IPS-15b (cell line): ENCODE results near the gene GKN2.

Source experiments
- H3K27me3 ChIP-seq: one replicate; pipeline ENCODE4 v1.6.1; 2013; ENCODE audit warnings: low read length; ENCODE audit not compliant: control insufficient read depth, insufficient read depth
- H3K36me3 ChIP-seq: one replicate; pipeline ENCODE4 v1.6.1; 2013; ENCODE audit warnings: low read length; ENCODE audit not compliant: control insufficient read depth, insufficient read depth
- H3K4me1 ChIP-seq: one replicate; pipeline ENCODE4 v1.6.1; 2013; ENCODE audit warnings: mild to moderate bottlenecking, low read length; ENCODE audit not compliant: control insufficient read depth, insufficient read depth
- H3K4me3 ChIP-seq: one replicate; pipeline ENCODE4 v1.5.1; 2013; ENCODE audit warnings: low read depth, low read length
- H3K9ac ChIP-seq: one replicate; pipeline ENCODE4 v1.6.1; 2013; ENCODE audit warnings: low read depth, mild to moderate bottlenecking, low read length
- H3K9me3 ChIP-seq: one replicate; pipeline ENCODE4 v1.6.1; 2013; ENCODE audit warnings: mild to moderate bottlenecking, low read length; ENCODE audit not compliant: control insufficient read depth, insufficient read depth

GKN2 gene

DNA sequence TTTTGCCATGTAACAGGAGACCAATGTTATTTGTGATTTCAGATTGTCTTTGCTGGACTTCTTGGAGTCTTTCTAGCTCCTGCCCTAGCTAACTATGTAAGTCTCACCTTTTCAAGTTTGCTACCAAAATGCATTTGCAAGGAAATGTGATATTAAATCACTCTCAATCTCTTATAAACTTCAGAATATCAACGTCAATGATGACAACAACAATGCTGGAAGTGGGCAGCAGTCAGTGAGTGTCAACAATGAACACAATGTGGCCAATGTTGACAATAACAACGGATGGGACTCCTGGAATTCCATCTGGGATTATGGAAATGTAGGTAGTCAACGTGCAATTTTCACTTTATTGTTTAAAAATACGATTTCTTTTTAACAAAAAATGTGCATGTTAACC is 24.8 kb upstream of the GKN2 start:
- no peaks in the 10 kb centered on the region for H3K9me3 ChIP-seq
- no peaks in the 10 kb centered on the region for H3K4me1 ChIP-seq
- H3K36me3 ChIP-seq: no peaks in the 10 kb centered on the region
- no peak overlapping the region for H3K4me3 ChIP-seq
- H3K27me3 ChIP-seq: no peaks in the 10 kb centered on the region
- no peak overlapping the region for H3K9ac ChIP-seq

DNA sequence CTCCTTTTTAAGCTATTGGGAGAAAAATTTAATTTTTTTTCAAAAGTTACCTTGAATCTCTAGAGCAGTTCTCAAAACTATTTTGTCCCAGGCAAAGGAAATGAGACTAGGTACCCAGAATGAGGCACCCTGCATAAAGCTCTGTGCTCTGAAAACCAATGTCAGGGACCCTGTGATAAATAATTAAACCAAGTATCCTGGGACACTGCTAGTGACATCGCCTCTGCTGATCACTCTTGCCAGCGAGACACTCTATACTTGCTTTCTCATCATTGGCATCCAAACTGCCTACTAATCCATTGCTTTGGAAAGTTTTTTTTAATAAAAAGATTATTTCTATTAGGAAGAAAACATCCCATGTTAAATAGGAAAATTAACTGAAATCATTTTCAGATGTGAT is 23.2 kb upstream of the GKN2 start:
- no peaks in the 10 kb centered on the region for H3K36me3 ChIP-seq
- no peaks in the 10 kb centered on the region for H3K9me3 ChIP-seq
- no peak overlapping the region for H3K9ac ChIP-seq
- H3K4me1 ChIP-seq: no peaks in the 10 kb centered on the region
- H3K27me3 ChIP-seq: no peaks in the 10 kb centered on the region
- H3K4me3 ChIP-seq: no peak overlapping the region

DNA sequence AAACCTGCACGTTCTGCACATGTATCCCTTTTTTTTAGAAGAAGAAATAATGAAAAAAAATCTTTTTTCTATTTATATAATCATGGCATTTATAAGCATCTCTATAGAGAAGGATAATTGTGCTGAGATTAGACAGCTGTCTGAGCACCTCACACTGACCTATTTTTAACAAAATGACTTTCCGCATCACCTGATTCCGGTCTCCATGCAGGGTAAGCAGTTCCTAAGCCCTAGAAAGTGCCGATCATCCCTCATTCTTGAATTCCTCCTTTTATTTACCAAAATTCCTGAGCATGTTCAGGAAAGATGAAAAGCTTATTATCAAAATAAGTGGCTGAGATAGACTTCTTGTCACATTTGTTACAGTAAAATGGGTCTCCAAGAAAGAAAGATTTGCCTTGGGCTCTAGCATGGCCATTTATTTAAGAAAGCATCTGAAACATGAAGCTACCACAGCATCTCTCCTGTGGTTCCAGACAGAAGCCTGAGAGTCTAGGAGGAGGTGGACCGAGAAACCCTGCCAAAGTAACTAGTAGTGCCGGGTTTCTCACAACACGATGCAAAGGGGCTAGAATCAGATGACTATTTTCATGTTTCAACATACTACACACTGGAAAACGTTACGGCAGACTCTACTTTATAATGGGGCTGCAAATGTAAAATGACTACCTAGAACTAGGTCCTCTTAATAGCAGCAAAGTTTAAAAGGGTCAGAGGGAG is 22.4 kb upstream of the GKN2 start:
- Histone ChIP-seq H3K36me3 (no peaks in the 10 kb centered on the region), H3K9ac (no peak overlapping the region), H3K4me3 (no peak overlapping the region), H3K9me3 (no peaks in the 10 kb centered on the region), H3K4me1 (no peaks in the 10 kb centered on the region), H3K27me3 (no peaks in the 10 kb centered on the region)

DNA sequence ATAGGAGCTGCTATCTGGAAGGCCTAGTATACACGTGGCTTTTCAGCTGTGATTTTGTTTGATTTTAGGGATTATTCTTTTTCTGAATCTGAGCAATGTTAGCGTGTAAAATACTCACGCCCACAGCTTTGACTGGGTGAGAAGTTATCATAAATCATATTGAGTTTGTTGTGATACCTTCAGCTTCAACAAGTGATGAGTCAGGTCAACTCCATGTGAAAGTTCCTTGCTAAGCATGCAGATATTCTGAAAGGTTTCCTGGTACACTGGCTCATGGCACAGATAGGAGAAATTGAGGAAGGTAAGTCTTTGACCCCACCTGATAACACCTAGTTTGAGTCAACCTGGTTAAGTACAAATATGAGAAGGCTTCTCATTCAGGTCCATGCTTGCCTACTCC is 21.6 kb upstream of the GKN2 start, which contains the start of gene GKN1:
GKN1 (plus strand) TSS at position 386 of the 400 bp plus-strand sequence. CDS start 42 bp downstream, outside the sequence.
- Histone ChIP-seq H3K4me3 (no peak within 1 kb of the TSS), H3K9me3 (no peaks in the 10 kb centered on the region), H3K9ac (no peak within 1 kb of the TSS), H3K27me3 (no peaks in the 10 kb centered on the region), H3K36me3 (no peaks in the 10 kb centered on the region), H3K4me1 (no peaks in the 10 kb centered on the region)

DNA sequence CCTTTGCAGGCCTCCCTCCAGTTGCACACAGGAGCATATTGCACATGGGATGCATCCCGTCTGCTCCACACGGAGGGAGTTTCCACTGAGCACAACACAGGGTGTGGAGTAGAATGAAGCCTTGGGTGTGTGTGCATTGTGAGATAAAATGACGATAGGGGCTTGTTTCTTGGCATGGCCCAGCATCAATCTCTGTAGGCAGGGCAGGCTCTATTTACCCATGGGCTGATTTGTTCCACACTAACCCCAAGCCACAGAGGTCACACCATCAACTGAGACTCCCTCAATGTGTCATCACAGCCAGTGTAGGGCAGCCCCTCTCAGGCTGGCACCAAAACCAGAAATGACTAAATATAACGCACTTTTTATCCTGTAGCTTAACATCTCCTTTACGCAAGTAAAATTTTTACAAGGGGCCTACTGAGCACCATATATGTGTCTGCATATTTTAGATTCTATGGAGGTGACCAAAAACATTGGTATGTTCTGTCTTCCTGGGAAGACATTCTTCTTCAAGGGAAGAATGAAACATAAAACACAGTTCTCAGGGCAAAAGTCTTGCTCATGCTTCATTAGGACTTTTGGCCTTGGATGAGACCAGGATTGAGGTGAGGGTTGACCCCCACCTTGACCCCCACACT is 19.0 kb upstream of the GKN2 start:
- H3K9ac ChIP-seq: no peak overlapping the region
- no peaks in the 10 kb centered on the region for H3K36me3 ChIP-seq
- H3K4me3 ChIP-seq: no peak overlapping the region

DNA sequence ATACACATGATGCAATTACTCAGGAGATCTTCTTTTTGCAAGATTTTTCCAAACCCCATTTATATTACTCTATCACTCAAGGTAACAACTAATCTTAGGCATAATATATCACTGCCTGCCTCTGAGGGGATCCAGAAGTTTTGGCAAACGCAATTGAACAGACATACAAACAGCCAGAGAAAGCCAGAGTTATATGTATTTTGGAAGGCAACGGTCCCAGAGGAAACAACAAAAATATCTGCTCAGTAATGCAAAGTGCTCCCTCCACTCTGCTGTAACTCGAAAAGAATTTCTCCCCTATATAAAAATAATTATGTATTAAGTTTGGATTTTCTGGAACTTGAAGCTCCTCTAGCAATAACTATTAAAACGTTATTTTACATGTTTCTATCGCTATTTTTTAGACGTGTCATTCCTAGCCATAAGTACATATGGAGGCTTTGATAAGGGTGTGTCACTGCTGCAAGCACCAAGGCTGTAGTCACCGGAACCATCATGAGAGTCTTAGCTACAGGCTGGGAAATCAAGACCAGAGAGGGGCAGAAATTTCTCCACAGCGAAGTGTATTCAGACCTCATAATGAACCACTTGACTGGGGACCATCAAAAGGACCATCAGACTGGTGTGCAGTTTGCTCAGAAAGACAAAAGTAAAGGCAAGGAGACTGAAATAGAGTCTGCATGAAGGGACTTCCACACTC is 18.0 kb upstream of the GKN2 start:
- no peak overlapping the region for H3K9ac ChIP-seq

More for the DNA sequence above, 19.0 kb upstream of the GKN2 start:
- no peaks in the 10 kb centered on the region for H3K4me1 ChIP-seq
- H3K9me3 ChIP-seq: no peaks in the 10 kb centered on the region
- H3K27me3 ChIP-seq: no peaks in the 10 kb centered on the region

DNA sequence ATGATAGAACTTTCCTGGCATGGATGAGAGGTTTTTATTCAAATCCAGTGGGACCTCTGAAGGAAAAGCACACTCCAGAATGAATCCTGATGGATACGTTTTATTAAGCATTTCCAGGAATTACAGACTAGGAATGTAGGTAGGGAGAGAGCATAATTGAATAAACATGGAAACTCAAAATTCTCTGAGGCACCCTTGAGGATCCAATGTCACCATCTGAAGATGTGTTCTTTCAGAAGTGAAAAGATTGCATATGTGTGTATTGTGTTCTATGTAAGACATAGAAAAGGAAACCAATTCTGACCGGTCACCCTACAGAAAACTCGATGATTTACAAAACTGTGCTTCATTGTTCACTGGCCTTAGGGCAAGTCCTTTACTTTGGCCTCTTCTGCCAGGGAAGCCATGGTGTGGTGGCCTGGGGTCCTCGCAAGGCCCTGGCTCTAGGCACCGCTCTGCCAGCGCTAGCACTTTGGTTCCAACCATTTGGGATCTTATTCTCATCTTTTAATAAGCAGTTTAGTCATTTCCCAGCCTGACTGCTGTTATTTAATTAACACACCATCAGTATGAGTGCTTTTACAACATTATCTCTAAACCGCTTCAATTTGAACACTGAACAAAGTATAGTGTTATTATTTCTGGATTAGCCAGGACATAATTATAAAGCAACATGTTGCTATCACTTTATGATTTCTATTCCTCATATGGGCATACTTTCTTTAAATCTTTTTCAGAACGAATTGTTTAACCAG is 17.2 kb upstream of the GKN2 start:
- no peak overlapping the region for H3K4me3 ChIP-seq
- H3K9me3 ChIP-seq: no peaks in the 10 kb centered on the region
- H3K36me3 ChIP-seq: no peaks in the 10 kb centered on the region
- H3K27me3 ChIP-seq: no peaks in the 10 kb centered on the region
- no peaks in the 10 kb centered on the region for H3K4me1 ChIP-seq
- H3K9ac ChIP-seq: no peak overlapping the region

More for the DNA sequence above, 18.0 kb upstream of the GKN2 start:
- Histone ChIP-seq H3K4me3 (no peak overlapping the region), H3K36me3 (no peaks in the 10 kb centered on the region), H3K9me3 (no peaks in the 10 kb centered on the region), H3K27me3 (no peaks in the 10 kb centered on the region), H3K4me1 (no peaks in the 10 kb centered on the region)

DNA sequence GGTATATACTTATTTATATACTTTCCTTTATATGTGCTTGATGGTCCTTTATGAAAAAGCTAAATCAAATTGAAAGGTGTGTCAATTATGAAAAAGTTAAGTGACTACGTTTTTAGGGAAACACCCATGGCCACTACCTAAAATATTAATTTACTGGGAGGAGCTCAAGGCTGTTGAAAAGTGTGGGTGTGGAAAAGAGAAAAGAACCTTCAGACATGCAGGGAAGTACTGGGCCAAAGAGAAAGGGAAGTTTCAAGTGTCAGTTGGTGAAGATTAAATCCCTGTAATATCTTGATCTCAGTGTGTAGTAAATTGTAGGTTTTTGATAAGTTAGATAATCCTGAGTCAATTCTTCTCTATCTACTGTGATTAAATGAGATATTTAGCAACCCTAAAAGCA is 15.5 kb upstream of the GKN2 start:
- Histone ChIP-seq H3K4me3 (no peak overlapping the region), H3K4me1 (no peaks in the 10 kb centered on the region), H3K27me3 (no peaks in the 10 kb centered on the region), H3K9me3 (no peaks in the 10 kb centered on the region), H3K9ac (no peak overlapping the region), H3K36me3 (no peaks in the 10 kb centered on the region)

DNA sequence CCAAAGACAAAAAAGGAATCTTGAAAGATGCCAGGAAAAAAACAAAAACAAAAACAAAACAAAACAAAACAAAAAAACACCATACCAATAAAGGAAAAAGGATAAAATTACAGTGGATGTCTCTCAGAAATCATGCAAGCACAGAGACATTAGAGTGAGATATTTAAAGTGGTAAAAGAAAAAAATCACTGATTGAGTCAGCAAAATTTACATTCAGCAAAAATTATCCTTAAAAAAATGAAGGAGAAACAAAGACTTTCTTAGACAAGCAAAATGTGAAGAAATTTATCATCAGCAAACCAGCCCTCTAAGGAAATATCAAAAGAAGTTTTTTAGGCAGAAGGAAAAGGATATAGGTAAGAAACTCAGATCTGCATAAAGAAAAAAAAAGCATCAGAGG is 11.6 kb upstream of the GKN2 start:
- Histone ChIP-seq H3K27me3 (no peaks in the 10 kb centered on the region), H3K9ac (no peak overlapping the region), H3K36me3 (no peaks in the 10 kb centered on the region), H3K4me1 (no peaks in the 10 kb centered on the region), H3K9me3 (no peaks in the 10 kb centered on the region), H3K4me3 (no peak overlapping the region)

DNA sequence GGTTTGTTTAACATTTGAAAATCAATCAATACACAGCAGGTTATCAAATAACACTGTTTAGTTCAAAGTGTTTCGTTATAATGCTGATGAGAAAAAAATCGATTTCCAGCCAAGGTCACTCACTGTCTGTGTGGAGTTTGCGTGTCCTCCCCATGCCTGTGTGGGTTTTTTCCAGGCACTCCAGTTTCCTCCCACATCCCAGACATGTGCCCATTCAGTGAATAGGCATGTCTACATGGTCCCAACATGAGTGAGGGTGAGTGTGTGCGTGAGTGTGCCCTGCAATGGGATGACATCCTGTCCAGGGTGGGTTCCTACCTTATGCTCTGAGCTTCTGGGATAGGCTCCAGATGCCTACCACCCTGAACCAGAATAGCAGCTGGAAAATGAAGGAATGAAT is 8.7 kb upstream of the GKN2 start:
- Histone ChIP-seq H3K4me1 (no peaks in the 10 kb centered on the region), H3K9ac (no peak overlapping the region), H3K36me3 (no peaks in the 10 kb centered on the region), H3K9me3 (no peaks in the 10 kb centered on the region), H3K4me3 (no peak overlapping the region), H3K27me3 (no peaks in the 10 kb centered on the region)

DNA sequence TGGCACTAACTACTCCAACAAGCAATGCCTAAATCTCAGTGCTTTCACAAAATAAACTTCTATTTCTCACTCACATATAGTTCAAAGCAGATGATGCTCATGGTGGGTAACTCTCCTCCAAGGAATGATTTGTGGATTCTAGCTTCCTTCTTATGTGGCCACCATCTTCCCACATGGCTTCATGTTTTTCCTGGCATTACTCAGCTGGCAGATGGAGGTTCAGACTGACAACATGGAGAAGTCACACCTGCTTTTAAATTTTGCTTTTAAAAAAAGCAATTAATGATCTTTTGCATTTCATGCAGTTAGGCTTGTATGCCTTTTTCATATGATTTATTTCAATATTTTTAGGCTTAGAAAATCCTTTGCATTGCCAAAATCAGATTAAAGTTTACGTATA is 6.3 kb upstream of the GKN2 start:
- no peaks in the 10 kb centered on the region for H3K9me3 ChIP-seq
- no peaks in the 10 kb centered on the region for H3K36me3 ChIP-seq
- no peaks in the 10 kb centered on the region for H3K4me1 ChIP-seq
- H3K27me3 ChIP-seq: no peaks in the 10 kb centered on the region
- no peak overlapping the region for H3K4me3 ChIP-seq
- no peak overlapping the region for H3K9ac ChIP-seq
